HG02798 (cell line): ENCODE data around the gene NBAS.
"Not testable (repeated sequence)": the region's sequence is repeated elsewhere in the genome, so short reads cannot be mapped to it uniquely, and the experiment has no call there.

Source experiments
- ATAC-seq: cut with Tn5 transposase; IDR thresholded peaks from one replicate; pipeline ENCODE4 v1.9.1; 2021; ENCODE audit warnings: mild to moderate bottlenecking; ENCODE audit not compliant: unreplicated experiment, poor library complexity

The NBAS gene

GRCh38 chr2:15243762-15244161 is 317.4 kb downstream of the NBAS start:
- ATAC-seq, result no peak

- no peak for ATAC-seq
Measured at GRCh38 chr2:15242936-15243461, 318.1 kb downstream of the NBAS start.

GRCh38 chr2:15241929-15242328 is 319.2 kb downstream of the NBAS start:
- ATAC-seq, result no peak

GRCh38 chr2:15241201-15241600 is 319.9 kb downstream of the NBAS start:
- ATAC-seq, result no peak

GRCh38 chr2:15238028-15238427 is 323.1 kb downstream of the NBAS start:
- no peak for ATAC-seq

- no peak for ATAC-seq
Measured at GRCh38 chr2:15230599-15231192, 330.4 kb downstream of the NBAS start.

- no peak for ATAC-seq
Measured at GRCh38 chr2:15226661-15227060, 334.5 kb downstream of the NBAS start.

- ATAC-seq, result no peak
Measured at GRCh38 chr2:15225131-15225530, 336.0 kb downstream of the NBAS start.

- no peak for ATAC-seq
Measured at GRCh38 chr2:15224641-15225040, 336.5 kb downstream of the NBAS start.

- no peak for ATAC-seq
Measured at GRCh38 chr2:15223887-15224286, 337.2 kb downstream of the NBAS start.

GRCh38 chr2:15222856-15223255 is 338.3 kb downstream of the NBAS start:
- ATAC-seq, result no peak

- no peak for ATAC-seq
Measured at GRCh38 chr2:15220603-15221002, 340.5 kb downstream of the NBAS start.

GRCh38 chr2:15218423-15219086 is 342.6 kb downstream of the NBAS start:
- no peak for ATAC-seq

GRCh38 chr2:15212249-15212648 is 348.9 kb downstream of the NBAS start:
- ATAC-seq, result no peak

- not testable (repeated sequence) for ATAC-seq
Measured at GRCh38 chr2:15210542-15210941, 350.6 kb downstream of the NBAS start.

GRCh38 chr2:15206419-15206818 is 354.7 kb downstream of the NBAS start:
- no peak for ATAC-seq

GRCh38 chr2:15205562-15205961 is 355.6 kb downstream of the NBAS start:
- no peak for ATAC-seq

- no peak for ATAC-seq
Measured at GRCh38 chr2:15201009-15201408, 360.1 kb downstream of the NBAS start.

GRCh38 chr2:15200581-15200980 is 360.6 kb downstream of the NBAS start:
- no peak for ATAC-seq

- ATAC-seq, result no peak
Measured at GRCh38 chr2:15198051-15198450, 363.1 kb downstream of the NBAS start.

- ATAC-seq, result no peak
Measured at GRCh38 chr2:15195813-15196212, 365.3 kb downstream of the NBAS start.

- no peak for ATAC-seq
Measured at GRCh38 chr2:15191789-15192188, 369.3 kb downstream of the NBAS start.
